ENCODE results near the gene ID2. TPM values are rescaled to one million over a fixed set of nuclear protein-coding genes. Genes with fewer than 3 reads are reported as not detected.

Gene ID2
- total and polyA plus RNA-seq, 2 of the 13 experiments (the other 11 are each of a cell fraction or from before 2014, with no cell fraction given) = 214 to 719 TPM

DNA sequence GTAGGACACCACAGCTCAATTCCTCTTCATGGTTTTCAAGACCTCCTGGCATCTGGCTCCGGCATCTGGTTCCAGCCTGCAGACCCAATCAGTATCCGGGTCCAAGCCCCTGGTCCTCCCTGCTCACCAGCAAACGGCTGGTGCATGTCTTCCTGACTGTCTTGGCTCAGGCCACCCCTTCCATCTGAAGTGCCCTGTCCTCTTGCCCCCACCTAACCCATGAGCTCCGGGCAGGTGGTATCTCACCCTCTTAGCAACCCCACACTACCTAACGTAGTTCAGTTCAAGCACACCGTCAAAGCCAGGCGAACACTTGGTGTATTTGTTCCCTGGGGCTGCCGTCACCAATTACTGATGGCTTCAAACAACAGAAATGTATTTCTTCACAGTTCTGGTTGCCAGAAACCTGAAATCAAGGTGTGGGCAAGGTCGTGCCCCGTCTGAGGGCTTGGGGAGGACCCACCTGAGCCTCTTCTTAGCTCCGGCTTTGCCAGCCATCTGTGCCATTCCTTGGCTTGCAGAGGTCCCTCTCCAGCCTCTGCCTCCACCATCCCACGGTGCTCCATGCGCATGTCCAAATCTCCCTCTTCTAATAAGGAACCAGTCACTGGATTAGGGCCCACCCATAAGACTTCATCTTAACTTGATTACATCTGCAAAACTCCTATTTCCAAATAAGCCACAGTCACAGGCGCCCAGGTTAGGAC is 47.2 kb upstream of the ID2 start:
- no peak for DNase-seq (ENCODE audit: low spot score)
- Histone ChIP-seq H3K79me2 (ENCODE audit: insufficient read depth, low read length) (no peaks in the 10 kb centered on the region), H3K4me2 (ENCODE audit: low read depth, low read length) (peak overlapping the region; percentile 72), H3K4me1 (ENCODE audit: insufficient read depth, low read length) (peaks cover 90% of the 10 kb centered on the region), H3K27me3 (ENCODE audit: control insufficient read depth in 1 of 2, insufficient read depth in 2 of 2, low read length in 2 of 2) (no peaks in the 10 kb centered on the region), H4K20me1 (ENCODE audit: insufficient read depth, low read length) (no peaks in the 10 kb centered on the region), H3K27ac (ENCODE audit: extremely low read length, insufficient read depth, low read length) (peak overlapping the region; percentile 55), H3K36me3 (replicated peaks in 1 of 2; ENCODE audit: control insufficient read depth in 1 of 2, insufficient read depth in 2 of 2, low read length in 2 of 2) (no peaks in the 10 kb centered on the region), H3K4me3 (replicated peaks in 1 of 3; ENCODE audit: insufficient read depth in 1 of 3, low read depth in 2 of 3, low read length in 3 of 3) (no peak overlapping the region), H3K9ac (ENCODE audit: insufficient read depth, low read depth, low read length) (peak overlapping the region; percentile 11; the same call in 1 of the 2 replicates), H3K9me3 (ENCODE audit: low read length) (no peaks in the 10 kb centered on the region), H2AFZ (ENCODE audit: low read length) (no peak overlapping the region)
- WGBS (ENCODE audit: low lambda C conversion rate) = 95% methylated on average over 14 of the region's 14 CpGs
- no TSS peak for BruUV-seq (replicated peaks)
- in situ Hi-C loops (cut with HindIII; ENCODE audit: extremely low pct_ligation_motif_present, low pct_unique_long_range_greater_than_20kb) (no loop called here), intact Hi-C loops (cut with micrococcal nuclease; ENCODE audit: unreplicated experiment) (no loop called here)
- CTCF ChIA-PET (ENCODE audit: low intra/inter-chr PET ratio, low total read pairs) = no interaction called here
- no peak for ATAC-seq
- POLR2A ChIA-PET = interaction anchor here (0.8 to 10.2 kb wide), 7 partner anchors 12 to 63 kb away, joined by 3 to 188 read pairs (median 5); partner anchors contain the start of gene ID2
- FAIRE-seq = no peak
- TF ChIP-seq ZNF280B (CRISPR knock-in tag; IDR thresholded peaks at IDR 0.05; ENCODE audit: borderline replicate concordance) (0 out of 2 replicates have a peak, but pooled peaks have one; percentile 19), MYC (CRISPR knock-in tag; IDR thresholded peaks at IDR 0.05; ENCODE audit: borderline replicate concordance) (0 out of 2 replicates have a peak, but pooled peaks have one; percentile 4), ZNF501 (CRISPR knock-in tag; IDR thresholded peaks at IDR 0.05) (0 out of 2 replicates have a peak, but pooled peaks have one; percentile 0), ZNF431 (CRISPR knock-in tag; IDR thresholded peaks at IDR 0.05; ENCODE audit: borderline replicate concordance, low read depth) (no peak), NAIF1 (CRISPR knock-in tag; IDR thresholded peaks at IDR 0.05; ENCODE audit: borderline replicate concordance) (no peak), NCOR1 (IDR thresholded peaks at IDR 0.05; ENCODE audit: borderline replicate concordance, low read length) (no peak), ATM (IDR thresholded peaks at IDR 0.05; ENCODE audit: borderline replicate concordance) (no peak), THAP11 (CRISPR knock-in tag; IDR thresholded peaks at IDR 0.05) (no peak), YEATS4 (CRISPR knock-in tag; IDR thresholded peaks at IDR 0.05; ENCODE audit: borderline replicate concordance) (0 out of 2 replicates have a peak, but pooled peaks have one; percentile 7), RFX3 (CRISPR knock-in tag; IDR thresholded peaks at IDR 0.05) (no peak), SRY (CRISPR knock-in tag; IDR thresholded peaks at IDR 0.05) (0 out of 2 replicates have a peak, but pooled peaks have one; percentile 13)
- TF ChIP-seq, protein P1, sequence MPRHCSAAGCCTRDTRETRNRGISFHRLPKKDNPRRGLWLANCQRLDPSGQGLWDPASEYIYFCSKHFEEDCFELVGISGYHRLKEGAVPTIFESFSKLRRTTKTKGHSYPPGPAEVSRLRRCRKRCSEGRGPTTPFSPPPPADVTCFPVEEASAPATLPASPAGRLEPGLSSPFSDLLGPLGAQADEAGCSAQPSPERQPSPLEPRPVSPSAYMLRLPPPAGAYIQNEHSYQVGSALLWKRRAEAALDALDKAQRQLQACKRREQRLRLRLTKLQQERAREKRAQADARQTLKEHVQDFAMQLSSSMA (CRISPR knock-in tag; IDR thresholded peaks at IDR 0.05) = no peak
- TF ChIP-seq, protein P2, sequence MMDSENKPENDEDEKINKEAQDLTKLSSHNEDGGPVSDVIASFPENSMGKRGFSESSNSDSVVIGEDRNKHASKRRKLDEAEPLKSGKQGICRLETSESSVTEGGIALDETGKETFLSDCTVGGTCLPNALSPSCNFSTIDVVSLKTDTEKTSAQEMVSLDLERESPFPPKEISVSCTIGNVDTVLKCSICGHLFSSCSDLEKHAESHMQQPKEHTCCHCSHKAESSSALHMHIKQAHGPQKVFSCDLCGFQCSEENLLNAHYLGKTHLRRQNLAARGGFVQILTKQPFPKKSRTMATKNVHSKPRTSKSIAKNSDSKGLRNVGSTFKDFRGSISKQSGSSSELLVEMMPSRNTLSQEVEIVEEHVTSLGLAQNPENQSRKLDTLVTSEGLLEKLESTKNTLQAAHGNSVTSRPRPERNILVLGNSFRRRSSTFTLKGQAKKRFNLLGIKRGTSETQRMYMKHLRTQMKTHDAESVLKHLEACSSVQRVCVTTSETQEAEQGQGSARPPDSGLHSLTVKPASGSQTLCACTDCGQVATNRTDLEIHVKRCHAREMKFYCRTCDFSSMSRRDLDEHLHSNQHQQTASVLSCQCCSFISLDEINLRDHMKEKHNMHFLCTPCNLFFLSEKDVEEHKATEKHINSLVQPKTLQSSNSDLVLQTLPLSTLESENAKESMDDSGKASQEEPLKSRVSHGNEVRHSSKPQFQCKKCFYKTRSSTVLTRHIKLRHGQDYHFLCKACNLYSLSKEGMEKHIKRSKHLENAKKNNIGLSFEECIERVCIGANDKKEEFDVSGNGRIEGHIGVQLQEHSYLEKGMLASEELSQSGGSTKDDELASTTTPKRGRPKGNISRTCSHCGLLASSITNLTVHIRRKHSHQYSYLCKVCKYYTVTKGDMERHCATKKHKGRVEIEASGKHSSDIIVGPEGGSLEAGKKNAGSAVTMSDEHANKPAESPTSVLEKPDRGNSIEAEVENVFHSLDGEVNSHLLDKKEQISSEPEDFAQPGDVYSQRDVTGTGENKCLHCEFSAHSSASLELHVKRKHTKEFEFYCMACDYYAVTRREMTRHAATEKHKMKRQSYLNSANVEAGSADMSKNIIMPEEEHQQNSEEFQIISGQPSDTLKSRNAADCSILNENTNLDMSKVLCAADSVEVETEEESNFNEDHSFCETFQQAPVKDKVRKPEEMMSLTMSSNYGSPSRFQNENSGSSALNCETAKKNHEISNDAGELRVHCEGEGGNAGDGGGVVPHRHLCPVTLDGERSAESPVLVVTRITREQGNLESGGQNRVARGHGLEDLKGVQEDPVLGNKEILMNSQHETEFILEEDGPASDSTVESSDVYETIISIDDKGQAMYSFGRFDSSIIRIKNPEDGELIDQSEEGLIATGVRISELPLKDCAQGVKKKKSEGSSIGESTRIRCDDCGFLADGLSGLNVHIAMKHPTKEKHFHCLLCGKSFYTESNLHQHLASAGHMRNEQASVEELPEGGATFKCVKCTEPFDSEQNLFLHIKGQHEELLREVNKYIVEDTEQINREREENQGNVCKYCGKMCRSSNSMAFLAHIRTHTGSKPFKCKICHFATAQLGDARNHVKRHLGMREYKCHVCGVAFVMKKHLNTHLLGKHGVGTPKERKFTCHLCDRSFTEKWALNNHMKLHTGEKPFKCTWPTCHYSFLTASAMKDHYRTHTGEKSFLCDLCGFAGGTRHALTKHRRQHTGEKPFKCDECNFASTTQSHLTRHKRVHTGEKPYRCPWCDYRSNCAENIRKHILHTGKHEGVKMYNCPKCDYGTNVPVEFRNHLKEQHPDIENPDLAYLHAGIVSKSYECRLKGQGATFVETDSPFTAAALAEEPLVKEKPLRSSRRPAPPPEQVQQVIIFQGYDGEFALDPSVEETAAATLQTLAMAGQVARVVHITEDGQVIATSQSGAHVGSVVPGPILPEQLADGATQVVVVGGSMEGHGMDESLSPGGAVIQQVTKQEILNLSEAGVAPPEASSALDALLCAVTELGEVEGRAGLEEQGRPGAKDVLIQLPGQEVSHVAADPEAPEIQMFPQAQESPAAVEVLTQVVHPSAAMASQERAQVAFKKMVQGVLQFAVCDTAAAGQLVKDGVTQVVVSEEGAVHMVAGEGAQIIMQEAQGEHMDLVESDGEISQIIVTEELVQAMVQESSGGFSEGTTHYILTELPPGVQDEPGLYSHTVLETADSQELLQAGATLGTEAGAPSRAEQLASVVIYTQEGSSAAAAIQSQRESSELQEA (CRISPR knock-in tag; IDR thresholded peaks at IDR 0.05; ENCODE audit: not compliant biosample characterization) = peak; percentile 16

All from HepG2 (cell line).